GM12873 (cell line): ENCODE data around the gene ESYT2.

Experiments
- CTCF ChIP-seq: IDR thresholded peaks from 2 replicates; pipeline ENCODE4 v1.5.1; 2012; ENCODE audit warnings: low read depth, mild to moderate bottlenecking, moderate library complexity, low read length, control low read depth; ENCODE audit not compliant: insufficient read depth; ENCODE audit errors: missing control alignments

ESYT2 gene

GRCh38 chr7:158749396-158749795, 79.9 kb downstream of the ESYT2 start:
- no peak for TF ChIP-seq CTCF

GRCh38 chr7:158748335-158748734, 81.0 kb downstream of the ESYT2 start:
- no peak for TF ChIP-seq CTCF

- no peak for TF ChIP-seq CTCF
These were observed 81.9 kb downstream of the ESYT2 start for GRCh38 chr7:158747408-158747807.

GRCh38 chr7:158746957-158747356, 82.4 kb downstream of the ESYT2 start:
- no peak for TF ChIP-seq CTCF

GRCh38 chr7:158745057-158745715, 84.1 kb downstream of the ESYT2 start:
- no peak for TF ChIP-seq CTCF

DNA sequence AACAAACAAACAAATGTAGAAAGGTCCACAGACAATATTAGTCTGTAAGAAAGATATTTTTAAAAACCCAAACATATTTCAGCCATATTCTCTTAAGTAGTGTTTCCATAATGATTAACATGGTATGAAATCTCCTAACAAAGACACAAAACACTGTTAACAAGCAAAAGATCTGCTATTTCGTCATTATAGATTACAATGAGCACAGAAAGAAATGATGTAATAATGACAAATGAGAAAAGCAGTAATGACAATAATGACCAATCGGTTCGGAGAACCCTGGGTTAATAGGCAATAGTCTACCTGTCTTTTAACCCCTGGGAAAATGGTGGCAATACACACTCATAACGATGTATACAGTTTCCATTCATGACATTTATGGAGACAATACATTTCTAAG, 85.2 kb downstream of the ESYT2 start:
- TF ChIP-seq CTCF = no peak

DNA sequence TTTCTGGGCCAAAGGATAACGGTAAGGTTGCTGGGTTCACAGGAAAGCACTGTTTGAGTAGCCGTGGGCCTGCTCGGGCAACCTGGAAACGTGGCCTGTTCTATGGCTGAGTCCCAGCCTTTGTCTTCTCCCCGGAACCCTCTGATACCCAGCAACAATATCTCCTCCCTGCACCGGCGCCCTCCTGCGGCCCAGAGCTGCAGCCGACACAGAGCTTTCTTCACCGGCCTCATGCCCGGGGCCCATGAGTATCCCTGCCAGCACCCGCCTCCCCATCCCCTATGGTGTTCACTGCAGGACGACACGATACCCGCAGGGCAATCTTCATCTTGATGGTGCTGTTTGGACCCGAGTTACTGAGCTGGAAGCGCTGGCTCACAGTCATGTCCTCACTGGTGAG, 86.1 kb downstream of the ESYT2 start:
- TF ChIP-seq CTCF = no peak
